Measurements from ENCODE around the gene ARHGAP26.
"Not testable (repeated sequence)": the region's sequence is repeated elsewhere in the genome, so short reads cannot be mapped to it uniquely, and the experiment has no call there.

Gene ARHGAP26

GRCh38 chr5:142939884-142940283 is 169.7 kb downstream of the ARHGAP26 start:
- no peak for DNase-seq

GRCh38 chr5:142941245-142941644 is 171.1 kb downstream of the ARHGAP26 start:
- no peak for DNase-seq

GRCh38 chr5:142942901-142943300 is 172.7 kb downstream of the ARHGAP26 start:
- DNase-seq: no peak

- DNase-seq: no peak
Observed at GRCh38 chr5:142944140-142944539, 174.0 kb downstream of the ARHGAP26 start.

- DNase-seq: no peak
Observed at GRCh38 chr5:142945321-142945720, 175.1 kb downstream of the ARHGAP26 start.

- no peak for DNase-seq
Observed at GRCh38 chr5:142945845-142946244, 175.7 kb downstream of the ARHGAP26 start.

GRCh38 chr5:142946547-142947426 is 176.6 kb downstream of the ARHGAP26 start:
- DNase-seq: peak in 1 of 5 donors; percentile 18

- DNase-seq: no peak
Observed at GRCh38 chr5:142947427-142947709, 177.2 kb downstream of the ARHGAP26 start.

- no peak for DNase-seq
Observed at GRCh38 chr5:142952229-142952628, 182.1 kb downstream of the ARHGAP26 start.

GRCh38 chr5:142952871-142953270 is 182.7 kb downstream of the ARHGAP26 start:
- DNase-seq: not testable (repeated sequence)

GRCh38 chr5:142954455-142954854 is 184.3 kb downstream of the ARHGAP26 start:
- DNase-seq: no peak

- no peak for DNase-seq
Observed at GRCh38 chr5:142955628-142956027, 185.5 kb downstream of the ARHGAP26 start.

- DNase-seq: no peak
Observed at GRCh38 chr5:142957528-142957927, 187.4 kb downstream of the ARHGAP26 start.

GRCh38 chr5:142958944-142959682 is 188.9 kb downstream of the ARHGAP26 start:
- DNase-seq: no peak

GRCh38 chr5:142959683-142960657 is 189.8 kb downstream of the ARHGAP26 start:
- DNase-seq: no peak

- DNase-seq: no peak
Observed at GRCh38 chr5:142961440-142962173, 191.4 kb downstream of the ARHGAP26 start.

- DNase-seq: no peak
Observed at GRCh38 chr5:142962174-142962533, 192.0 kb downstream of the ARHGAP26 start.

GRCh38 chr5:142965258-142966120 is 195.3 kb downstream of the ARHGAP26 start:
- not testable (repeated sequence) for DNase-seq

GRCh38 chr5:142966121-142966420 is 195.9 kb downstream of the ARHGAP26 start:
- no peak for DNase-seq

GRCh38 chr5:142969186-142969585 is 199.0 kb downstream of the ARHGAP26 start:
- no peak for DNase-seq

All from T-helper 1 cell (primary cell).